OCI-LY1 (cell line): ENCODE data around the gene PRR16.

Experiments used
- EZH2 ChIP-seq: fragments of 200-600 bp; sonication (generic), shearing (Covaris generic); IDR thresholded peaks from 2 replicates; pipeline ENCODE4 v1.8.0; 2017; ENCODE audit warnings: borderline replicate concordance, mixed run types, mild to moderate bottlenecking, antibody characterized with exemption, low read length, moderate library complexity, mixed read lengths
- TF ChIP-seq, protein P1 (sequence below): fragments of 200-600 bp; sonication (generic), shearing (Covaris generic); IDR thresholded peaks from 2 replicates; pipeline ENCODE4 v1.5.1; 2017; ENCODE audit warnings: mild to moderate bottlenecking, antibody characterized with exemption, low read length, moderate library complexity, mixed read lengths

DNA sequence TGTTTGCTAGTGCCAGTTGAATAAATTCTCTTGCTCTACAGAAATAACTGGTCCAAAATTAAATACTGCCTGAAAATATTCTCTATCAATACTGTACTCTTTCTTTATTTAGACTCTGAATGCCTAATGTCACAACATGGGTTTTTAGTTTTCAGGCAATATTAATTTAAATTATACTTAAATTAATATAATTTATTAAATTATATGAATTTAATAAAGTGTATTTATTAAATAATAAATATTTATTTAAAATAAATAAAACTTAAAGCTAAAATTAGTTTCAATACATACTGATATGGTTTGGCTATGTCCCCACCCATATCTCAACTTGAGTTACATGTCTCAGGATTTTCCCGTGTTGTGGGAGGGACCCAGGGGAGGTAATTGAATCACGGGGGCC lies 146.0 kb downstream of the PRR16 start:
- TF ChIP-seq, protein P1, sequence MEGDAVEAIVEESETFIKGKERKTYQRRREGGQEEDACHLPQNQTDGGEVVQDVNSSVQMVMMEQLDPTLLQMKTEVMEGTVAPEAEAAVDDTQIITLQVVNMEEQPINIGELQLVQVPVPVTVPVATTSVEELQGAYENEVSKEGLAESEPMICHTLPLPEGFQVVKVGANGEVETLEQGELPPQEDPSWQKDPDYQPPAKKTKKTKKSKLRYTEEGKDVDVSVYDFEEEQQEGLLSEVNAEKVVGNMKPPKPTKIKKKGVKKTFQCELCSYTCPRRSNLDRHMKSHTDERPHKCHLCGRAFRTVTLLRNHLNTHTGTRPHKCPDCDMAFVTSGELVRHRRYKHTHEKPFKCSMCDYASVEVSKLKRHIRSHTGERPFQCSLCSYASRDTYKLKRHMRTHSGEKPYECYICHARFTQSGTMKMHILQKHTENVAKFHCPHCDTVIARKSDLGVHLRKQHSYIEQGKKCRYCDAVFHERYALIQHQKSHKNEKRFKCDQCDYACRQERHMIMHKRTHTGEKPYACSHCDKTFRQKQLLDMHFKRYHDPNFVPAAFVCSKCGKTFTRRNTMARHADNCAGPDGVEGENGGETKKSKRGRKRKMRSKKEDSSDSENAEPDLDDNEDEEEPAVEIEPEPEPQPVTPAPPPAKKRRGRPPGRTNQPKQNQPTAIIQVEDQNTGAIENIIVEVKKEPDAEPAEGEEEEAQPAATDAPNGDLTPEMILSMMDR, result no peak
- TF ChIP-seq EZH2, result no peak
